ENCODE measurements around the gene MSTN.

DNA sequence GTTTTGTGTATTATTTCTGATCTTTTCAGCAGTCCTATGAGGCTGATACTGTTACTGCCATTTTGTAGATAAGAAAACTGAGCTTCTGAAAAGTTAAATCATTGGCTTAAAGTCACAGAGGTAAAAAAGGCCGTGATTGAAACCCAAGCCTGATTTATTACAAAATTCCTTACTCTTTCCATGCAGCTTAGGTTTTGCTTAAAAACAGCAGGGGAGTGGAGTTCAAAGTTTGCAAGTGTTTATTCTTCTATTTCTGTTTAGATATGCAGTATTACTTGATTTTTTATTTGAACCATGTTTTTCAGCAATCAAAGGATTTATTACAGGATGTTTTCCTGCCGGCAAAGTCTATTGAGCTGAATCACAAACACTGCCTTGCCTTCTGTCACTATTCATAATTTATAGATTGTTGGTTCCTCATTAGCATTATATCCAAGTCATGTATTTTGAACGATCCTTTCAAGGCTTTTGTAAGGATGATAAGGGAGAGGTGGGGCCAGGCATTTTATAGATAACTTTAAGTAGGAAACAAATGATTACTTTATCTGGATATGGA is 31.9 kb upstream of the MSTN start:
- TF ChIP-seq, protein P1, sequence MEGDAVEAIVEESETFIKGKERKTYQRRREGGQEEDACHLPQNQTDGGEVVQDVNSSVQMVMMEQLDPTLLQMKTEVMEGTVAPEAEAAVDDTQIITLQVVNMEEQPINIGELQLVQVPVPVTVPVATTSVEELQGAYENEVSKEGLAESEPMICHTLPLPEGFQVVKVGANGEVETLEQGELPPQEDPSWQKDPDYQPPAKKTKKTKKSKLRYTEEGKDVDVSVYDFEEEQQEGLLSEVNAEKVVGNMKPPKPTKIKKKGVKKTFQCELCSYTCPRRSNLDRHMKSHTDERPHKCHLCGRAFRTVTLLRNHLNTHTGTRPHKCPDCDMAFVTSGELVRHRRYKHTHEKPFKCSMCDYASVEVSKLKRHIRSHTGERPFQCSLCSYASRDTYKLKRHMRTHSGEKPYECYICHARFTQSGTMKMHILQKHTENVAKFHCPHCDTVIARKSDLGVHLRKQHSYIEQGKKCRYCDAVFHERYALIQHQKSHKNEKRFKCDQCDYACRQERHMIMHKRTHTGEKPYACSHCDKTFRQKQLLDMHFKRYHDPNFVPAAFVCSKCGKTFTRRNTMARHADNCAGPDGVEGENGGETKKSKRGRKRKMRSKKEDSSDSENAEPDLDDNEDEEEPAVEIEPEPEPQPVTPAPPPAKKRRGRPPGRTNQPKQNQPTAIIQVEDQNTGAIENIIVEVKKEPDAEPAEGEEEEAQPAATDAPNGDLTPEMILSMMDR (IDR thresholded peaks at IDR 0.05), result no peak
- TF ChIP-seq POLR2AphosphoS5 (IDR thresholded peaks at IDR 0.05), result no peak
- no peak for TF ChIP-seq POLR2A (IDR thresholded peaks at IDR 0.05; ENCODE audit: low read depth)

Data from esophagus muscularis mucosa (tissue), 3 donors.